CD4-positive, alpha-beta T cell treated with Interleukin-1 beta for 1 hour (primary cell): Measurements from ENCODE around the gene NKX6-1.

Source experiments
- DNase-seq, 2 donors: peaks; one replicate each; pipeline ENCODE4 v3.0.0-alpha.2; 2020 to 2022

Gene NKX6-1

DNA sequence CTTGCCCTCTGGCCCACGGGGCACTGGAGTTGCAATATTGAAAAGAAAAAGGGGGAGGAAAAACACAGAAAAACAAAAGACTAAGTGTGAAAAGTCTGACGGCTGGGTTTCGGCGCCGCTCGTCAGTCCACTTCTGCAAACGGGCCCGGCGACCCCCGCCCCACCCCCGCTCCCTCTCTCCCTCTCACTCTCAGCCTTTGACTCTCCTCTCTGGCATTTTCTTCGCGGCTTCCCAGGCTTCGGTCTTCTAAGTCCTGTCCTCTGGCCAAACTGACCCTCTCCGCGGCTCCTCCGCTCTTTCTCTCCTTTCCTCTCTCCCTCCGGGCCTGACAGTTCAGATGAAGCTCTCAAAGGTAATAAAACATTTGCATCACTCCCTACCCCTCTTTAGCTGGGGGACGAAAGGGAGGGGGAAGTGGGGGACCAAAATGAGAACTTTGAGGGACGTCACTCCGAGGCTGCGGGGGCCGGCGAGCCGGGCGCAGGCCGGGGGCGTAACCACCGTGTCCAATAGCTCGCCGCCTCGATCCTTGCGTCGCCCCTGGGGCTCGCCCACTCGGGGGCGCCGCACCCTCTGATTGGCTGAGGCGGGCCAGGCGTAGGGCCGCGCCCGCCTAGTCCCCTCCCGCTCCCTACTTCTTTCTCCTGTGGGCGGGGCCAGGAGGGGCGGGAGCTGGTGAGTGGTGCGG lies at the start of gene NKX6-1:
Gene NKX6-1 (minus strand): TSS at position 358 of the 689 bp plus-strand sequence. CDS start 1,064 bp downstream, outside the sequence.
- DNase-seq = peak in 1 of 2 donors; percentile 23

DNA sequence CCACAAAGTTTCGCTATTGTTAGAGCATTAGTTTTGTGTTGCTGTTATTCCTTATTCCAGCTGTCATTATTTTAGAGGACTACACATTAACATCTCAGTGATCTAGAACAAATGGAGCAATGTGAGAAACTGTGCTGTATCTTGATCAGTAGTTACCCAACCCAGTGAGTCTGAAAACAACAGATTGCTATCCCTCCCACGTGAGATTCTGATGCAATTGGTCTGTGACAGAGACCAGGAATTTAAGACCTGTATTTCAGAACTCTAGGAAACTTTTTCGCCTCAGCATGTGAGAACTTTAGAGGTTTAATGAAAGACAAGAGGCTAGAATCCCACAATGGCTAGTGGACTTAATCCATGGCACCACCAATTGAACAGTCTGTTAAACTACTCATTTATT lies 48.1 kb upstream of the NKX6-1 start:
- DNase-seq = no peak

DNA sequence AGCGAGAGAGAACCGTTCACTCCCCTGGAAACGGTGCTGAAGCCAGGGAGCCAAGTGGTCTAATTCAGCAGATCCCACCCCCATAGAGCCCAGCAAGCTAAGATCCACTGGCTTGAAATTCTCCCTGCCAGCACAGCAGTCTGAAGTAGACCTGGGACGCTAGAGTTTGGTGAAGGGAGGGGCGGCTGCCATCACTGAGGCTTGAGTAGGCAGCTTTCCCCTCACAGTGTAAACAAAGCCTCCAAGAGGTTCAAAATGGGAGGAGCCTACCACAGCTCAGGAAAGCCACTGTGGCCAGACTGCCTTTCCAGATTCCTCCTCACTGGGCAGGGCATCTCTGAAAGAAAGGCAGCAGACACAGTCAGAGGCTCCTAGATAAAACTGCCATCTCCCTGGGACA lies 46.0 kb upstream of the NKX6-1 start:
- DNase-seq = no peak

DNA sequence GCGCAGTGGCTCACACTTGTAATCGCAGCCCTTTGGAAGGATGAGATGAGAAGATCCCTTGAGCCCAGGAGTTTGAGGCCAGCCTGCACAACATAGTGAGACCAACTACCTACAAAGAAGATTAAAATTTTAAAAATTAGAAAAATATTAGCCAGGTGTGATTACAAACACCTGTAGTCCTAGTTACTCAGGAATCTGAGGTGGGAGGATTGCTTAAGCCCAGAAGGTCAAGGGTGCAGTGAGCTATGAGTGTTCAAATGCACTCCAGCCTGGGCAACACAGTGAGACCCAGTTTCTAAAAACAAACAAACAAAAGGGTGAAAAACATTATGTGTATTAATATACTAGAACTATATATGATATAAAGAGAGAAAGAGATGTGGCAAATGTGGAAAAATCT lies 36.8 kb upstream of the NKX6-1 start:
- no peak for DNase-seq

DNA sequence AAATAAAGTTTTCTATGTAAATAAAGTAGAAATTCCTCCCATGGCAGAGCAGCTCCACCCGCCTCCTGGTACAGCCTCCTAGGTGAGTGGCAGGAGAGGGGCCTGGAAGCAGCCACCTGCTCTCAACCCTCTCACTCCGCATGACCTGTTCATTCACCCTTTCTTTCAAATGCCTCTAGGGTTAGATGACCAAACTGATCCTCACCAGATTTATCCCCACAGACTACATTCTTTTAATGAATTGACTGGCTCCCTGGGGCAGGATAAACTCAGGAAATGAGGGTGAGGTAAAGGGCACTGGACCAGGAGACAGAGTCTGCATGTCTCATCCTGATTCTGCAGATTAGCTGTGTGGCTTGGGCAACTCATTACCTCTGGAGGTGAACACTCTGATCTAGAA lies 32.6 kb upstream of the NKX6-1 start:
- DNase-seq = no peak

DNA sequence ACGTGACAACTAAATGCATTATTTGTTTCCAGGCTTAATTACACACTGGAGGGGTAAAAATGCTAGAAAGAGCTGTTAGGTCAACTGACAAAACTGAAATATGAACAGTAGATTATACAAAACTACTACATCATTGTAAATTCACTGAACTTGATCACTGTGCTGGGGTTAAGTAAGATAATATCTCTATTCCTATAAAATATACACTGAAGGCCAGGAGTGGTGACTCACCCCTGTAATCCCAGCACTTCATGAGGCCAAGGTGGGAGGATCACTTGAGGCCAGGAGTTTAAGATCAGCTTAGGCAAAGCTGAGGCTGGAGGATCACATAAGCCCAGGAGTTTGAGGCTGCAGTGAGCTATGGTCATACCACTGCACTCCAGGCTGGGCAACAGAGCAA lies 31.8 kb upstream of the NKX6-1 start:
- DNase-seq = no peak

DNA sequence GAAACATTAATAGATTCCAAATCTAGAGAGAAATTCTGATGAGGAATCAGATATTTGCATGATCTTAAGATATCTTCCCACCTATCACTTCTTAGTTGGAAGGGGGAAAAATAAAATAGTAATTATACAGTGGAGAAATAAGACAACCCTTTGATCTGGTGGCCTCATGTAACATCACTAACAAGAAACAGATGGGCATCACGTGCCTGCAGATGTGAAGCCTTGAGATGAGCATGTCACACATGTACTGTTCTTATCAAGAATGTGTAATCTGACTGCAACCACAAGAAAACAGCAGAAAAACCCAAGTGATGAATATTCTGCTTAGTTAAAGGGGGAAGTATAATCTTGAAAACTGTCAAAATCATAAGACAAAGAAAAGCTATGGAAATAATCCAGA lies 31.4 kb upstream of the NKX6-1 start:
- no peak for DNase-seq

DNA sequence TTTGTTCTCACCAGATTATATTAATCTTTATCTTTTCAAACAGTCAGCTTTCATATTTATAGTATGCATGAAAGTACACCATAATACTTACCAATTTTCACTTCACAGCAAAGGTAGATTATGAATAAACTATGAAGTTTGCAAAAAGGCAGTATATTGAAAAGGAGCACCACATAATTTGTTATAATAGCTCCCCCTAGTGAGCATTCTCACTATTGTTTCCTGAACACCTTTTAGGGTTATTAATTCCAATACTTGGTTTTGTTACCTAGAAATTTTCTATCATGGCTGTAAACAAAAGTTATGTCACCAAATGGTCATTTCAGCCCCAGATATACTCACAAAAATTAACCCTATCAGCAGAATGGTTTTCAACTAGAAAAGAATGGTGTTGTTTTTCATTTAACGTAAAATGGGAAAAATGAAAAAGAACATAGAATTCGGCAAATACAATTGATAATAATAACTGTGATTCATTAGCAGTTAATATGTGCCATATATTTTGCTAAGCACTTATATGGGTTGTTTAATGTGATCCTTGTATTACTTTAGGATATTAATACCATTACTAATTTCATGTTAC lies 30.2 kb upstream of the NKX6-1 start:
- DNase-seq = peak in 1 of 2 donors; percentile 15

DNA sequence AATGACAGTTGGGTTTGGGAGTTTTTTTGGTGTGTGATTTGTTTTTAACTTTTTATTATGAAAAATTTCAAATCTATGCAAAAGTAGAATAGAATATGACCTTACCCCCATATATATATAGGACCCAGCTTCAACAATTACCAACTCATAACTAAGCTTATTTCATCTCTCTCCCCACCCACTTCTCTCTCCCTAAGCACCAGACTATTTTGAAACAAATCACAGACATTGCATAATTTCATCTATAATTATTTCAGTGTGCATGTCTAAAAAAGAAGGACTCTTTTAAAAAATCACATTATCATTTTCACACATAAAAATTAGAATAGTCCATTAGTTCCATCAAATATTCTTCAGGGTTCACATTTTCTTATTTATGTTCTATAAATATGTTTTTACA lies 28.3 kb upstream of the NKX6-1 start:
- no peak for DNase-seq

DNA sequence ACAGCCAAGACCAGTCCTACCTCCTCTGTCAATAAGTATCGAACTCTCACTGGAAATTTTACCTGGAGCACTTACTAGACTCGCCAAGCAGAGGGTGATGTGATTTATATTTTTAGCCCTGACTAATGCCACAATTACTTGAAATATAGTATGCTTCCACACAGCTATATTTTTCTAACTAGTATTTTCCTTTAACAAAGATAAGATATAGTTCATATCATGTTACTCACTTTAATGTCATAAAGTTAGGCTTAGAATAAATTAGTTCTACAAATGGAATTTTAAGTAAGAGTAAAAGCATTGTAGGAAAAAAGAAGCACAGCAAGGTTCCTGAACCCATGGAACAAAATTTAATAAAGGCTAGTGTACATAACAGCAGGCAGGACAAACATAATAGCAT lies 16.0 kb upstream of the NKX6-1 start:
- no peak for DNase-seq

DNA sequence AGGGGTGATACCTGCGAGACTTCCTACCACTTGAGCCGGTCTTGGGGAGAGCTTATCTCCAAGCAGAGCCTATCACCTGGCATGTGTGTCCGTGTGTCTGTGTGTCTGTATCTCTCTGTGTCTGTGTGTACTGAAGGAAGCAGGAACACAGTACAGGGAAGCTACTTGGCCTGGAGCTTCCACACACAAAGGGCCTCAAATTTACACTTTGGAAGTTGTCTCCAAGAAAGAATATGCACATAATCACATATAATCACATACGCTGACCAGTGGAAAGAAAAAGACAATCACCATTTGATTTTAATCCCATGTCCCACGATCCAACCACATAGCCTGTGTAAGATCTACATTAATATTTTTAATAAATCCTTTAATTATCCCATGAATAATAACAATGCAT lies 13.2 kb upstream of the NKX6-1 start:
- no peak for DNase-seq

DNA sequence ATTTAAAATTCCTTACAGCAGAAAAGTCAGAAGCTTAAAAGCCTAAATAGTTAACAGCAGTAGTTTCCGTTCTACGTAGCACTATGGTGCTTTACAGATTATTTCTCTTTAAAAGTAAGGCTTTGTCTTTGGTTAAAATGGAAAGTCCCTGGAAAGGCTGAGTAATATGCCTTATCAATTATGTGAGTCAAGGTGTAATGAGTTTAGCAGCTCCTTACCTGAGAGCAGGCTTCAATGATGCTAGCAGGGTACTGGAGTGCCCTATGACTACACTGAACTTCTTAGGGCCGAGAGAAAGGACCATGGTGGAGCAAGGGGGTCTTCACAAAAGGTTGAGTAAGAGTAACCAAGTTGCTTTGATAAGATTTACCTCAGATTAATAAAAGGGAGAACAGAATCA lies 12.6 kb upstream of the NKX6-1 start:
- DNase-seq = no peak

DNA sequence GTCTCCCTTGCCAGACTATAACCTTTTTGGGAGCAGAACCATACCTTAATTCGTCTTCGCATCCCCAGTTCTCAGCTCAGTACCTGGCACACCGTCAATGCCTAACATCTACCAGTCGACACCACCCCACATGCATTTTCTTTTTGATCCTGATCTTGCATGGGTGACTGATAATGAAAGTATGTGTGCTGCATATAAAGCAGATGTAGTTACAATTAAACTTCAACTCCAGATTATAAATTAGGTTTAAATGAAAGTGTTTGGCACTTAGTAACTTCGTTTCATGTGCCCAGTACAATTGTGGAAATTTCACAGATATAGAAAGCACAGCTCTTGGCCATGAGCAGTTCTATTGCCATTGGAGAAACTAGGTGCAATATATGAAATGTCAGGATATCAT lies 8.8 kb upstream of the NKX6-1 start:
- DNase-seq = no peak

DNA sequence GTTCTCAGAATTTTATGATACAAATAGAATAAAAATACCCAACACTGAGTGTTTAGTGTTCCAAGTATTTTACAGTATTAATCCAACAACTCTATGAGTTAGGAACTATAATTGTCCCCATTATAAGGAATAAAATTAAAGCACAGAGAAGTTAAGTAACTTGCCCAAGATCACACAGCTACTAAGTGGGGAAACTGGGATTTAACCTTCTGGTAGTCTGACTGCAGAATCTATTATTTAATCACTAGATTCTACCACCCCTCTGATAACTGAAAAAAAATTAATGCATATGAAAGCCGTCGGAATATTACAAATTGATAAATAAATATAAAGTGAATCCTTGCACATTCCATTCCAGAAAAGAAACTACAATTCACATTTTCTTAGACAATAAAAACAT lies 5.7 kb upstream of the NKX6-1 start:
- DNase-seq = no peak

DNA sequence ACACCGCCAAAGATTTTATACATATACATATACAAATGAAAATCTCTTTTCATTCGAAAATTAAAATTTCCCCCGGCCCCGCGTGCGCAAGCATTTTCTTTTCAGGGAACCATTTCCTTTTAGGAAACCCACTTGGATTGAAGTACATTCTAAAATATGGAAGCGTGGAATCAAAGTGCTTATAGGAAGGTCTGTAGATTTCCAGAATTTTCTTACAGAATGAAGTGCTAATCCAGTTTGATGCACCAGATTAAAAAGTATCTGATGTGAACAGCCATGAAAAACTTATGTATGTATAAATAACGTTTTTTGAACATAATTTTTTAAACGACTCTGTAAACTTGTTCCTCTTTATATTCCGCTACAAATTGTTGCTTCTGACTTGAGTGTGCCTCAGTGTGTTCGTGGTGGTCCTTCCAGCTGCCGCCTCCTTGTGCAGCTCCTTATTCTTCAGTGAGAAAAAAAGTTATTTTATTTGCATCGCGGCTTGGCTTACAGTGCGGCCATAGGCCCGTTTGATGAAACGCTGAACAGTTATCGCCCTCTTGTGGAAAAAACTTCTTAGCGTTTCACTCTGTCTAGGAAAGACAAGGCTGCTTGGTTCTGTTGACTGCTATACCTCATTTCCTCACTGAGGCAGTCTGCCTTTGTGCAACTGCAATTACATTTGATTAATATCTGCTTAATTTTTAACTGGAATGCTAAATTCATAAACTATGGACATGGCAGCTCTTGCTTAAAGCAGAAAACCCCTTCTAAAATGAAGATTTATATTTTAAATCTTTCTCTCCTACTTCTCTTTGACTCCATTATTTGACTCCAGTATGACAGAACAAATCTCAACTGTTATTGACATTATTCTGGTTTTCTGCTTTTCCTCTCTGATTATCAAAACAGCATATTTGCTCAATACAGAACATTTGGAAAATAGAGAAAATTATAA lies 4.7 kb upstream of the NKX6-1 start:
- DNase-seq = peak in 1 of 2 donors; percentile 27

DNA sequence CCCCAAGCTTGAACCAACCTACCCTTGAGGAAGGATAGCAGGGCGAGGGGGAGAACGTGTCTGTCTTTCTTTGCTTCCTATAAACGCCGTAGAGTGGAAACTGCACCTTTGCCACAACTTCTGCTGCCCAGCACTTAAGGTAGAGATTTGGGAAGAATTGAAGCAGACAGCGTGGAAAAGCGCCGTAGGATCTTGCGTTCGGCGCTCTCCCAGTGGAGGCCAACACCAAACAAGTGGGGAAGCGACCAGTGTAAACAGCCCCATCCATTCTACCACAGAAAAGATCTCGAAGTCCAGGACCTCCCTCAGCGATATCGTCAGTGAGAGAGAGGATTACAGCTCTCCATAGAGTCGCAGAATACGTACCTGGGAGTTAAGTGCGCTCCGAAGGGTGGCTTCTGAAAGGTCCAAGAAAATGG lies 3.9 kb upstream of the NKX6-1 start:
- no peak for DNase-seq

DNA sequence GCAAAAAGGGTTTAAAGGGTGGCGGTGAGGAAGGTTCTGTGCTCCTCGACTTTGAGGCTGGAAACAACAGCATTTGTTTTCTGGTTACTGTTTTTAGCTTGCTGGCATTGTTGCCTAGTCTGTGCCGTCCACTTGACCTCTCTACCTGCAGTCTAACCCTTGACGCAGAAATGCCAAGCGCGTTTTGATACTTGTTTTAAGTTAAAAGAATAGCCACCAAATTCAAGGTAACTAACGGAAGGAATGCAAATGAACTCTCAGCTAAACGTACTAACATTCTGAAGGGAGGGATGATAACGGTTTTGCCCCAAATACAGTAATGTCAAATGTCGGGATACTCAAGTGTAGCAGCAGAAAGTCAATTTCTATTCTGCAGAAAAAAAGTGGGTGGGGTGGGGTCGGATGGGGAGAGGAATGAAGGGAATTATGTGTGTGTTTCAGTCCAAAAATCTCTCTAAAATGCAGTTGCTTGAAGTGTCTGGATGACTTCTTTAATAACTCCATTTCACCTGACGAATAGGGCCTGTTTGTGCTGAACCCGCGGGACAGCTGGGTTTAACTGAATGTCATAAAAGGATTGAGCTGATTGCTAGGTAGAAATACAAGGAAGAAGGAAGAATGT lies 3.4 kb upstream of the NKX6-1 start:
- no peak for DNase-seq

DNA sequence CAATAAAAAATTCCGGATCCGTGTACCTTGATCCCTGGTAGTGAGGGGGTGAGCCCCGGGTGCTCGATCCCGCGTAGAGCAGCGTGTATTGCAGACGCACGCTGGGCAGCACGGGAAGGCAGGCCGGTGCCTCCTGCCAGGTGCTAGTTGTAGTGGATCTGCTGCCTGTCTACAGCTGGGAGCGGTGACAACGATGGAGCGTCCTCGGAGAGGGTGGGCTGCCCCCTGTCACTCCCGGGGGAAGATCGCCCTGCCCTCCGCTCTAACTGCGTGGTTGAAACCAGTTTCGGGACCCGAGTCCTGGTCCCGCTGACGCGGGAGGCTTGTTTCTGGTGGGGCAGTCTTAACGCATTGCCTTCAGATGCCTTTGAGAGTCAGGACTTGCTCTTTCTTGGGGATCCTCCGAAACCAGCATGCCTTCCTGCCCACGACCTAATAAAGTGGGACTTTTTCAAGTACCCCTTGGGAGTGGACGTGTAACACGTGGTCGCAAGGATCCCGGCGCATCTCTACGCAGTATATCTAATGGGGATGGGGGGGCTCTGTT lies 2.7 kb upstream of the NKX6-1 start:
- no peak for DNase-seq

DNA sequence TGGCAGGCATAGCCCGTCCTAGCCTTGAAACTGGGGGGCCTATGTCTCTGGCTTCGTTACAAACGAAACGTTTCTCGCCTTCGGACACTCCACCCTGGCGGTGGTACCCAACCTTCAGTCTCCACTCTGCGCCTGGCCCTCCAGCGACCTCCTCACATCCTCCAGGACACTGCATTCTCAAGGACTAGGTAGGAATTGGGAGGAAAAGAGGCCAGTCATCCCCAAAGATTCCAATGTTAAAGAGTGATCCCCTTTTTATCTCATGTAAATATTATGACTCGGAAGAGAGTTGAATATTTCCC lies 2.1 kb upstream of the NKX6-1 start:
- DNase-seq = no peak

DNA sequence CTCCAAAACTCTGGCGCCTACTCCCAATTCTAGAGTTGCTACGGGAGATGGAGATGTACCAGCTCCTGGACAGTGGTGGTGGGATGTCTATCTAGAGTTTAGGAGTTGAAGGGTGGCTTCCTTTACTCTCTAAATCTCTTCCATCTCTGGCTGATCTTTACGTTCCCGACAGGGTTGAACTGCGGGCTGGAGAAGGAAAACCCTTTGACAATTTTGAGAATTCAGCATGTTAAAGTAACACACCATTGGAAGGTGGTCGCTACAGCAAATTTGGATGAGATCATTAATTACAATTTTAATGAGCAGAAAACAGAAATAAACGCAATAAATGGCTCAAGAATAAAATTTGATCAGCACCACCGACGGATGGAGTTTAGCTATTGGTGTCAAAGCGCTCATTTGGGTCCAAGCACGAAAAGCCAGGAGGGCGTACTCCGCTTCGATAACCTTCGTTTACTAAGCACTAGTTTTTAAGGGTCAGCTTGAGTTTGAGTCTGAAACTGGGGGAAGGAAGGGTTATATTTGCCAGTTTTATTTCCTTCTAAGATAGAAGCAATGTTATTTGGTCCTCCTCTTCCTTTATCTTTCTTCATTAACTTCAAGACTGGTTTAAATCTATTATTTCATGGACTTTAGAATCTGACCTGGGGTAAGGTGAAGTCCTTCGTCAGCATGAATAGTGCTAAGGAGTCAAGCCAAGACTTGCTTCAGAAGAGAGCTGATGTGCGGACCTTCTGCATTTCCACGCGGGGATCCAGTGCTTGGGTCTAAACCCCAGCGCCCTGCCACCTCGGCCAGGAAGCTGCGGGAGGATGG lies 1.5 kb upstream of the NKX6-1 start:
- DNase-seq = no peak

DNA sequence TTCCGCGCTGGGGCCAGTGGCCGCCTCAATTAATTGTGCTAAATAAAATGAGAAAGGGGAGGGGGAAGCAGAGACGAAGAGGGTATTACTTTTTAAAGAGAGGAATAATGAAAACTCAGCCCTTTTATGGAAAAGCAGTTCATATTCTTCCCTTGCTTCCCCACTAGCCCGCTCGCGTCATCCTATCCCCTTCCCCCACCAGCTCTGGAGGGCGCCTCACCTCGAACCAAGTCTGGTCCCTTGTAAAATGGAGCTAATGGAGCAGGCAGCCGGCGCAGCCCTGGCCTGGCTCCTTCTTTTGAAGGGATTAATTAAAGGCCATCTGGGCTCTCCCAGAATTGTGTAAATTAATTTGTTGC lies 511 bp upstream of the NKX6-1 start:
- DNase-seq = no peak

DNA sequence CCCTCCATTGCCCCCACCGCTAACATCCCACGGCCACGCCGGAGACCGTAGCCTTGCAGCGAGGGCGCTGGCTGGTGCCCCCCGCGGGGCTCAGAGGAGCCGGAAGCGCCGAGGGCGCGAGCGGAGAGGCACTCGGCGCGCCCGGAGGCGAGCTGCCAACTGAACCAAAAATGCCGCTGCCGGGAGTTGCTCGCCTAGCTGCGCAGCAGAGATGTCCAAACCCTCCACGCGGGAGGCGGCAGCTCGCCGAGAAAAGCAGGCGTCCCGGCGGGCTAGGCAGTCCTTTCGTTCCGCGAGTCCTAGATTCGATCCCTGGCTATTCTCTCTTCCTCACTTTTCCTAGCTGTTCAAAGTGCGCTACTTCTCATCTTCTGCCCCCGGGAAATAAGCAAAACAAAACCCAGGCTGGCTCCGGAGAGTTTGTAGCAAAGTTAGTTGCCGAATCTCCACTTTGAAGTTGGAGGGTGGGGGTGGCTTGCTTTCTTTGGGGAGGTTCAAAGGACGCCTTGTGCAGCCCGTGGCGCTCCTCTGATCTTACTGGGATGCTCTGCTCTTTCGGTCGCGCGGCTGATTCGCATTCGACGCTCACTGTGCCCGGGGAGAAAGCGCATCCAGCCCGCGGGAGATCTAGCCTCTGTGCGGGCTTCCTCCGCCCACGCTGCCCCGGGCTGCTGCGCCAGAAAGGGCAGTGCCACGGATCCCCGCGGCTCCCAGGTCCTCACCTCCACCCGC lies 723 bp downstream of the NKX6-1 start:
- no peak for DNase-seq
